Parathyroid adenoma (tissue), 2 donors: ENCODE measurements around the gene RABL3.
"Not testable (repeated sequence)": the region's sequence is repeated elsewhere in the genome, so short reads cannot be mapped to it uniquely, and the experiment has no call there.

Experiments
- H2AFZ ChIP-seq: fragments of 300-600 bp; sonication (generic); one replicate; pipeline ENCODE4 v1.7.0; 2017; ENCODE audit warnings: antibody characterized with exemption, mild to moderate bottlenecking
- H3K27ac ChIP-seq: fragments of 300-600 bp; sonication (generic); one replicate; pipeline ENCODE4 v1.7.0; 2017
- H3K27me3 ChIP-seq: fragments of 300-600 bp; sonication (generic); one replicate; pipeline ENCODE4 v1.7.0; 2017; ENCODE audit warnings: low read length; ENCODE audit not compliant: control insufficient read depth, insufficient read depth
- H3K36me3 ChIP-seq: fragments of 300-600 bp; sonication (generic); one replicate; pipeline ENCODE4 v1.7.0; 2017; ENCODE audit warnings: low read length; ENCODE audit not compliant: control insufficient read depth, insufficient read depth
- H3K4me1 ChIP-seq: fragments of 300-600 bp; sonication (generic); one replicate; pipeline ENCODE4 v1.7.0; 2017; ENCODE audit warnings: control low read depth
- H3K4me2 ChIP-seq: fragments of 300-600 bp; sonication (generic); one replicate; pipeline ENCODE4 v1.7.0; 2017; ENCODE audit warnings: low read length
- H3K4me3 ChIP-seq: fragments of 300-600 bp; sonication (generic); one replicate; pipeline ENCODE4 v1.7.0; 2017; ENCODE audit warnings: low read depth, low read length
- H3K79me2 ChIP-seq: fragments of 300-600 bp; sonication (generic); one replicate; pipeline ENCODE4 v1.7.0; 2017; ENCODE audit warnings: control low read depth
- H3K9ac ChIP-seq: fragments of 300-600 bp; sonication (generic); one replicate; pipeline ENCODE4 v1.7.0; 2017; ENCODE audit warnings: mild to moderate bottlenecking
- H3K9me3 ChIP-seq: fragments of 300-600 bp; sonication (generic); one replicate; pipeline ENCODE4 v1.7.0; 2017; ENCODE audit warnings: low read length; ENCODE audit not compliant: control insufficient read depth
- CTCF ChIP-seq: fragments of 300-600 bp; sonication (generic); IDR thresholded peaks from one replicate; pipeline ENCODE4 v1.7.0; 2017; ENCODE audit warnings: antibody characterized with exemption, mild to moderate bottlenecking
- donor health status: primary hyperparathyroidism.

The RABL3 gene

GRCh38 chr3:120742198-120742848, at the start of gene RABL3, which contains the start of gene GTF2E1:
Gene RABL3, minus strand, starts transcription at chr3:120742516. Its CDS starts 9 bp downstream, at chr3:120742507.
Gene GTF2E1, plus strand, starts transcription at chr3:120742744. Its CDS starts 7,809 bp downstream, at chr3:120750553.
- Histone ChIP-seq H3K4me3 (peak within 1 kb of the TSS; percentile 71), H3K9me3 (no peaks in the 10 kb centered on the region), H3K27ac (peak within 1 kb of the TSS; percentile 87), H3K79me2 (peaks cover 15% of the 10 kb centered on the region), H3K4me1 (peaks cover 3% of the 10 kb centered on the region), H3K27me3 (no peaks in the 10 kb centered on the region), H3K4me2 (peak within 1 kb of the TSS; percentile 76), H3K9ac (peak within 1 kb of the TSS; percentile 30), H2AFZ (peak within 1 kb of the TSS; percentile 75), H3K36me3 (no peaks in the 10 kb centered on the region)
- no peak for TF ChIP-seq CTCF

GRCh38 chr3:120791913-120792312, 49.6 kb upstream of the RABL3 start:
- H3K9me3 ChIP-seq, result no peaks in the 10 kb centered on the region
- H3K4me1 ChIP-seq, result no peaks in the 10 kb centered on the region
- no peak overlapping the region for H3K4me3 ChIP-seq
- no peak overlapping the region for H3K9ac ChIP-seq
- no peaks in the 10 kb centered on the region for H3K27me3 ChIP-seq
- no peak overlapping the region for H3K4me2 ChIP-seq
- no peaks in the 10 kb centered on the region for H3K36me3 ChIP-seq
- H3K79me2 ChIP-seq, result no peaks in the 10 kb centered on the region
- H3K27ac ChIP-seq, result no peak overlapping the region
- no peak for TF ChIP-seq CTCF
- H2AFZ ChIP-seq, result no peak overlapping the region

GRCh38 chr3:120791010-120791409, 48.7 kb upstream of the RABL3 start:
- Histone ChIP-seq H3K9me3 (no peaks in the 10 kb centered on the region), H3K36me3 (no peaks in the 10 kb centered on the region), H2AFZ (no peak overlapping the region), H3K4me3 (no peak overlapping the region), H3K27me3 (no peaks in the 10 kb centered on the region), H3K27ac (no peak overlapping the region), H3K9ac (no peak overlapping the region), H3K4me2 (no peak overlapping the region), H3K79me2 (no peaks in the 10 kb centered on the region), H3K4me1 (no peaks in the 10 kb centered on the region)
- no peak for TF ChIP-seq CTCF

- not testable (repeated sequence) for H3K4me2 ChIP-seq, H3K9me3 ChIP-seq, H3K36me3 ChIP-seq, H3K27ac ChIP-seq, H3K4me3 ChIP-seq, H3K9ac ChIP-seq, H3K4me1 ChIP-seq, H2AFZ ChIP-seq, H3K27me3 ChIP-seq, H3K79me2 ChIP-seq
These were observed 43.5 kb upstream of the RABL3 start for GRCh38 chr3:120785832-120786231.

GRCh38 chr3:120780977-120781376, 38.7 kb upstream of the RABL3 start:
- no peaks in the 10 kb centered on the region for H3K27me3 ChIP-seq
- H3K79me2 ChIP-seq, result no peaks in the 10 kb centered on the region
- no peak overlapping the region for H3K4me3 ChIP-seq
- no peak overlapping the region for H2AFZ ChIP-seq
- no peak overlapping the region for H3K27ac ChIP-seq
- H3K36me3 ChIP-seq, result no peaks in the 10 kb centered on the region
- no peak overlapping the region for H3K9ac ChIP-seq
- H3K4me2 ChIP-seq, result no peak overlapping the region
- no peaks in the 10 kb centered on the region for H3K4me1 ChIP-seq
- no peak for TF ChIP-seq CTCF
- H3K9me3 ChIP-seq, result no peaks in the 10 kb centered on the region
